ENCODE measurements around the gene FEZ2.

The FEZ2 gene

DNA sequence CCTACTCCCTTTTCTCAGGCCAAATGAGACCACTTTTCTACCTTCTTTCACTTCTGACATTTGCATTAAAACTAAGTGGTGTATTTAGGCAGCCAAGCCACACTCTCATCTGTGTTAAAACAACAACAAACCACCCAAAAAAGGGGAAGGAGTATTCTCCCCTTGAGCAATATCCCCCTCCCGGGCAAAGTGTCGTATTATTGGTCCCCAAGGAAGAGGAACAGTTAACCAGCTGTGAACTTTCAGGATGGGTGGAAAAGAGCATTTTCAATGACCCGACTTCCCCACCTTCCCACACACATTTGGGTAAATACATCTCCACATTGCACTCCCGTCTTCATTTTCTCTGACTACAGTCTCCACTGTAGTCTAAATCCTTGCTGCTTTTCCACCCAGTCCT is 44.3 kb downstream of the FEZ2 start:
- Histone ChIP-seq H3K36me3 (ENCODE audit: control insufficient read depth, insufficient read depth, low read length) (peaks cover 14% of the 10 kb centered on the region), H3K9ac (ENCODE audit: low read length) (no peak overlapping the region), H3K4me1 (ENCODE audit: control insufficient read depth, insufficient read depth, low read length) (peaks cover 3% of the 10 kb centered on the region), H3K4me3 (ENCODE audit: low read length) (no peak overlapping the region), H3K27ac (ENCODE audit: low read depth, low read length) (no peak overlapping the region), H3K27me3 (ENCODE audit: control insufficient read depth, insufficient read depth, low read length) (no peaks in the 10 kb centered on the region)

DNA sequence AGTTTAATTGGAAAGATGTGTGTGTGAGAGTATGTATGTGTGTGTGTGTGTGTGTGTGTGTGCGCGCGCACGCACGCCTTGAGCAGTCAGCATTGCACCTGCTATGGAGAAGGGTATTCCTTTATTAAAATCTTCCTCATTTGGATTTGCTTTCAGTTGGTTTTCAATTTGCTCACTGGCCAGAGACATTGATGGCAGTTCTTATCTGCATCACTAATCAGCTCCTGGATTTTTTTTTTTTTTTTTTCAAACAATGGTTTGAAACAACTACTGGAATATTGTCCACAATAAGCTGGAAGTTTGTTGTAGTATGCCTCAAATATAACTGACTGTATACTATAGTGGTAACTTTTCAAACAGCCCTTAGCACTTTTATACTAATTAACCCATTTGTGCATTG is 48.0 kb downstream of the FEZ2 start:
- no peak overlapping the region for H3K4me3 ChIP-seq (ENCODE audit: low read length)
- H3K27ac ChIP-seq (ENCODE audit: low read depth, low read length), result no peak overlapping the region
- no peaks in the 10 kb centered on the region for H3K27me3 ChIP-seq (ENCODE audit: control insufficient read depth, insufficient read depth, low read length)
- H3K36me3 ChIP-seq (ENCODE audit: control insufficient read depth, insufficient read depth, low read length), result peaks cover 16% of the 10 kb centered on the region
- H3K9ac ChIP-seq (ENCODE audit: low read length), result no peak overlapping the region
- H3K4me1 ChIP-seq (ENCODE audit: control insufficient read depth, insufficient read depth, low read length), result peaks cover 4% of the 10 kb centered on the region

- Histone ChIP-seq H3K4me3 (ENCODE audit: low read length) (no peak overlapping the region), H3K36me3 (ENCODE audit: control insufficient read depth, insufficient read depth, low read length) (peaks cover 12% of the 10 kb centered on the region), H3K4me1 (ENCODE audit: control insufficient read depth, insufficient read depth, low read length) (peaks cover 6% of the 10 kb centered on the region), H3K9ac (ENCODE audit: low read length) (no peak overlapping the region), H3K27me3 (ENCODE audit: control insufficient read depth, insufficient read depth, low read length) (no peaks in the 10 kb centered on the region), H3K27ac (ENCODE audit: low read depth, low read length) (no peak overlapping the region)
These were observed 48.8 kb downstream of the FEZ2 start for GRCh38 chr2:36549165-36549574.

DNA sequence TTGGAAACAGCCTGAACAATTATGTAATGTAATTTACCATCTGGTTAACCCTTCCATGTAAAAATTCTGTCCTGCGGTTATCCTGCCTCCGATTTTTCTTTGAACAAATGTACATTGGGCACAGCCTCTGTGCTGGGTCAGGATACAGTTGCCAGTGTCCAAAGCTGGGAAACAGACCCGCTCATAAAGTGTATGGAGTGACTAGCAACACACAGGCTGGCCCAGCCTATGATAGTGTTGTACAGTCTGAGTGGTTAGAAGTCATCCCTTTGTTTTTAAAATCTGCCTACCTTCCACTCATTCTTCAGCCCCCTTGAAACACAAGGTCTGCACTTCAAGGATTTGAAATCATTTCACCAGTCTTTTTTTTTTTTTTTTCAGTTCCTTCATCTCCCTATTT is 50.1 kb downstream of the FEZ2 start:
- no peak overlapping the region for H3K4me3 ChIP-seq (ENCODE audit: low read length)
- peaks cover 9% of the 10 kb centered on the region for H3K36me3 ChIP-seq (ENCODE audit: control insufficient read depth, insufficient read depth, low read length)
- H3K4me1 ChIP-seq (ENCODE audit: control insufficient read depth, insufficient read depth, low read length), result peaks cover 6% of the 10 kb centered on the region
- H3K9ac ChIP-seq (ENCODE audit: low read length), result no peak overlapping the region
- H3K27ac ChIP-seq (ENCODE audit: low read depth, low read length), result no peak overlapping the region
- H3K27me3 ChIP-seq (ENCODE audit: control insufficient read depth, insufficient read depth, low read length), result no peaks in the 10 kb centered on the region

- Histone ChIP-seq H3K4me1 (ENCODE audit: control insufficient read depth, insufficient read depth, low read length) (peaks cover 6% of the 10 kb centered on the region), H3K27ac (ENCODE audit: low read depth, low read length) (no peak overlapping the region), H3K9ac (ENCODE audit: low read length) (no peak overlapping the region), H3K36me3 (ENCODE audit: control insufficient read depth, insufficient read depth, low read length) (peaks cover 13% of the 10 kb centered on the region), H3K4me3 (ENCODE audit: low read length) (no peak overlapping the region), H3K27me3 (ENCODE audit: control insufficient read depth, insufficient read depth, low read length) (no peaks in the 10 kb centered on the region)
These were observed 52.0 kb downstream of the FEZ2 start for GRCh38 chr2:36545871-36546416.

- H3K4me3 ChIP-seq (ENCODE audit: low read length), result no peak overlapping the region
- peaks cover 13% of the 10 kb centered on the region for H3K36me3 ChIP-seq (ENCODE audit: control insufficient read depth, insufficient read depth, low read length)
- no peaks in the 10 kb centered on the region for H3K27me3 ChIP-seq (ENCODE audit: control insufficient read depth, insufficient read depth, low read length)
- no peak overlapping the region for H3K9ac ChIP-seq (ENCODE audit: low read length)
- no peak overlapping the region for H3K27ac ChIP-seq (ENCODE audit: low read depth, low read length)
- peaks cover 6% of the 10 kb centered on the region for H3K4me1 ChIP-seq (ENCODE audit: control insufficient read depth, insufficient read depth, low read length)
These were observed 53.2 kb downstream of the FEZ2 start for GRCh38 chr2:36544638-36545338.

DNA sequence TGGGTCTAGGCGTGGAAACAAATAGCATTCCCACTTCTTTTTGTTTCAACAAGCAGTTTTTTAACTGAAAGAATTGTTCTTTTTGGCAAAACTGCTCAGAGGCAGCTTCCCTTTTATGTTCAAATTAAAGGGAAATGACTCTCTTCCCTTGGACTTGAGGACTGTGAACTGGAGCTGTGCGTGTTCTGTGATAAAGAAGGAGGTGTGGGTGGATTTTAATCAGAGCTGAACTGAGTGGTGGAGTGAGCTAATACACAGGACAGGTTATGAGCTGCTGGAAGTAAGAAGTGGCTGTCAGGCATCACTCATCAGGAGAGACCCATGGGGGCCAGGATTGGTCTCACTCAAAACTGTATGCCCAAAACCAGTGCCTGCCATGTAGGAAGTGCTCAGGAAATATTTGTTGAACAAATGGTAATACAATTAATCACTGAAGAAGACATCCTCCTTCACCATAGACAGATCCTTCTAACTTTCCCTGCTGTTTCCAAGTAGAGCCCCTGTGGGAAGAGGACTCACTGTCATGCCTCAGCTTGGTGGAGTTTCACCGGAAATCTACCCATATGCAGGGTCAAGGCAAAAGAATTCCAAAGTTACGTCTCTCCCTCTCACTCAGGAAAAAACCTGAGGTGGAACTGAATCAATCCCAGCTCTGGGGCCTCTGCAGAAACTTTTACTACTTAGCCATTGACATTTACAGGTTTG is 55.9 kb downstream of the FEZ2 start:
- no peak overlapping the region for H3K9ac ChIP-seq (ENCODE audit: low read length)
- no peaks in the 10 kb centered on the region for H3K27me3 ChIP-seq (ENCODE audit: control insufficient read depth, insufficient read depth, low read length)
- no peak overlapping the region for H3K4me3 ChIP-seq (ENCODE audit: low read length)
- peaks cover 3% of the 10 kb centered on the region for H3K4me1 ChIP-seq (ENCODE audit: control insufficient read depth, insufficient read depth, low read length)
- H3K27ac ChIP-seq (ENCODE audit: low read depth, low read length), result no peak overlapping the region
- peaks cover 10% of the 10 kb centered on the region for H3K36me3 ChIP-seq (ENCODE audit: control insufficient read depth, insufficient read depth, low read length)

- Histone ChIP-seq H3K27me3 (ENCODE audit: control insufficient read depth, insufficient read depth, low read length) (no peaks in the 10 kb centered on the region), H3K9ac (ENCODE audit: low read length) (no peak overlapping the region), H3K27ac (ENCODE audit: low read depth, low read length) (no peak overlapping the region), H3K4me1 (ENCODE audit: control insufficient read depth, insufficient read depth, low read length) (peaks cover 3% of the 10 kb centered on the region), H3K36me3 (ENCODE audit: control insufficient read depth, insufficient read depth, low read length) (peaks cover 8% of the 10 kb centered on the region), H3K4me3 (ENCODE audit: low read length) (no peak overlapping the region)
These were observed 56.8 kb downstream of the FEZ2 start for GRCh38 chr2:36540986-36541754.

DNA sequence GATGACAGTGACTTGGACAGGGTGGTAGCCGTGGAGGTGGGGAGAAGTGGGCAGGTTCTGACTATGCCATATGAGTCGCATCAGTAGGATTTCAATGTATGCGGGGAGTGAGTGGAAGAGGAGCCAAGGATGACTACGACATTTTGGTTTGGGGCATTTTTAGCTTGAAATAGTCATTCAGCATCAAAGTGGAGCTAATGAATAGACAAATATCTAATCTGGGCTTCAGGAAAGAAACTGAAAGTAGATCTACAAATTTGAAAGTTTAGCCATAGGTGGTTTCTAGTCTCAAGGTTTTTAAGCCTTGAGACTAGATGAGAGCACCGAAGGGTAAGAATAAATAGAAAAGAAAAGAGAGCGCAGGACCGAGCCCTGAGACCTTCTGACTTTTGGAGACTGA is 58.3 kb downstream of the FEZ2 start:
- H3K36me3 ChIP-seq (ENCODE audit: control insufficient read depth, insufficient read depth, low read length), result peaks cover 8% of the 10 kb centered on the region
- no peaks in the 10 kb centered on the region for H3K4me1 ChIP-seq (ENCODE audit: control insufficient read depth, insufficient read depth, low read length)

DNA sequence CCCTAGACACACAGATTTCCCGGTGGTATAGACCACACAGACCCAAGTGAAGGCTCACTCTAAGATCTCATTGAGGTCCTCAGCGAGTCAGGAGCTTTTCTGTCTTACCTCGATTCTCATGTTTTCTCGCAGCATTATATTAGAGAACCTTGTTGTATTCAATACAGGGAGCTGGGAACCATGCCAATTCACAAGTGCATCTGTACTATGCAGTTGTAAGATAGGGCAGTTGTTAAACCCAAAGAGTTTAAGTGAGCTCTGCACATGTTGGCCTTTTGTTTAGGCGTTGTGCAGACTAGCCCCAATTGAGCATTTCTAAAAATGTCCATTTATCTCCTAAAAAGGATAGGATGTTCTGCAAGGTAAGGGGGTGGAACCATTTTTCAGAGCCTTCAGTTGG is 59.6 kb downstream of the FEZ2 start:
- H3K9ac ChIP-seq (ENCODE audit: low read length), result no peak overlapping the region
- peaks cover 8% of the 10 kb centered on the region for H3K36me3 ChIP-seq (ENCODE audit: control insufficient read depth, insufficient read depth, low read length)
- no peak overlapping the region for H3K27ac ChIP-seq (ENCODE audit: low read depth, low read length)
- H3K4me3 ChIP-seq (ENCODE audit: low read length), result no peak overlapping the region
- no peaks in the 10 kb centered on the region for H3K4me1 ChIP-seq (ENCODE audit: control insufficient read depth, insufficient read depth, low read length)
- no peaks in the 10 kb centered on the region for H3K27me3 ChIP-seq (ENCODE audit: control insufficient read depth, insufficient read depth, low read length)

More for the DNA sequence above, 58.3 kb downstream of the FEZ2 start:
- H3K4me3 ChIP-seq (ENCODE audit: low read length), result no peak overlapping the region
- no peaks in the 10 kb centered on the region for H3K27me3 ChIP-seq (ENCODE audit: control insufficient read depth, insufficient read depth, low read length)
- H3K27ac ChIP-seq (ENCODE audit: low read depth, low read length), result no peak overlapping the region
- H3K9ac ChIP-seq (ENCODE audit: low read length), result no peak overlapping the region

DNA sequence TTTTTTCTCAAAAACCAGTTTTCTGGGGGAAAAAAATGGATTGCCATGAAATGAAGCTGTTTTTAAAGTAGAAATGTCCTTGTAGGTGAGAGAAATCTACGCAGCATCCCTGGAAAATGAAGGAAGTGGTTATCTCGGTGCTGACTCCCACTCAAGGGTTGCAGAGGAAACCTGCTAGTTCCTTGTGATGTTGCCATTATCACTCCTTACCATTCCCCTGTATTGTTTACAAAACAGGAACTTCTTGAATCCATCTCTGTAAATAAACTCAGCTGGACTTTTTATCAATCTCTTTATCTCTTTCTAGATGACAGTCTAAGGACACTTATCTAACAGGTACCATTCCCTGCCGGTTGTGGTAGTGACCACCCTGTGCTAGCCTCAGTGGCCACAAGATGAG is 61.2 kb downstream of the FEZ2 start:
- peaks cover 4% of the 10 kb centered on the region for H3K36me3 ChIP-seq (ENCODE audit: control insufficient read depth, insufficient read depth, low read length)

GRCh38 chr2:36535099-36535498 is 62.9 kb downstream of the FEZ2 start:
- H3K27me3 ChIP-seq (ENCODE audit: control insufficient read depth, insufficient read depth, low read length), result no peaks in the 10 kb centered on the region
- H3K4me3 ChIP-seq (ENCODE audit: low read length), result no peak overlapping the region
- no peaks in the 10 kb centered on the region for H3K4me1 ChIP-seq (ENCODE audit: control insufficient read depth, insufficient read depth, low read length)
- peaks cover 4% of the 10 kb centered on the region for H3K36me3 ChIP-seq (ENCODE audit: control insufficient read depth, insufficient read depth, low read length)
- H3K9ac ChIP-seq (ENCODE audit: low read length), result no peak overlapping the region
- no peak overlapping the region for H3K27ac ChIP-seq (ENCODE audit: low read depth, low read length)

More for the DNA sequence above, 61.2 kb downstream of the FEZ2 start:
- H3K27me3 ChIP-seq (ENCODE audit: control insufficient read depth, insufficient read depth, low read length), result no peaks in the 10 kb centered on the region
- H3K27ac ChIP-seq (ENCODE audit: low read depth, low read length), result no peak overlapping the region
- no peaks in the 10 kb centered on the region for H3K4me1 ChIP-seq (ENCODE audit: control insufficient read depth, insufficient read depth, low read length)
- H3K4me3 ChIP-seq (ENCODE audit: low read length), result no peak overlapping the region
- H3K9ac ChIP-seq (ENCODE audit: low read length), result no peak overlapping the region
